OCI-M2 (cell line): ENCODE data around the gene INPP5E.

Experiments used
- DNase-seq: peaks from one replicate; lab custom pipeline; 2025; ENCODE audit not compliant: unreplicated experiment; lab: John Stamatoyannopoulos, UW

The INPP5E gene

GRCh38 chr9:136451221-136451877 lies 11.7 kb upstream of the INPP5E start:
- no peak for DNase-seq

DNA sequence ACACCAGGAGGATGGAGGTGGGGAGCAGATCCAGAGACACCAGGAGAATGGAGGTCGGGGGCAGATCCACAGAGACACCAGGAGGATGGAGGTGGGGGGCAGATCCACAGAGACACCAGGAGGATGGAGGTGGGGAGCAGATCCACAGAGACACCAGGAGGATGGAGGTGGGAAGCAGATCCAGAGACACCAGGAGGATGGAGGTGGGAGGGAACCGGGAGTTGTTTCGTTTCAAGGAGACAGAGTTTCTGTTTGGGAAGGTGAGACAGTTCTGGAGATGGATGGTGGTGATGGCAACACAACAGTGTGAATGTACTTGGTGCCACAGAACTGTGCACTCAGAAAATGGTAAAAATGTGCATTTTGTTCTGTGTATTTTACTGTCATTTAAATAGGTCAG lies 9.0 kb upstream of the INPP5E start:
- DNase-seq, result no peak

- no peak for DNase-seq
Observed at GRCh38 chr9:136447173-136447778, 7.6 kb upstream of the INPP5E start.

GRCh38 chr9:136445799-136446198 lies 6.2 kb upstream of the INPP5E start:
- no peak for DNase-seq

DNA sequence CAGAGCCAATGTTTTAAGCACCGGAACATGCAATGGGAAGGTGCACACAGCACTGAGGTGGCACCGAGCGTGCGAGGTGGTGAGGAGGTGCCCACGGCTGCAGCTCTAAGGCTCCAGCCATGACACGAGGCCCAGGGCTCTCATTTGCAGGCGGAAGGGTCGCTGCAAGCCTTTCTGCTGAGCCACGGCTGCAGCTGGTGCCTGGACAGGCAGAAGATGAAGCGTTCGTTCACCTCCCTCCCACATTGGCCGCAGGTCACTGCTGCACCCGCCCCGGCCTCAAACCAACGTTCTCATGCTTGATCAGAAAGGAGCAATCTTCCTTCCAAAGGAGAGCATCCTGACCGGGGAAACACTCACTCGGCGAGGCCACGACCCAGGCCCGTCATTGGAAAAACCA lies 4.5 kb upstream of the INPP5E start:
- DNase-seq, result no peak

GRCh38 chr9:136443687-136444086 lies 4.0 kb upstream of the INPP5E start:
- no peak for DNase-seq

DNA sequence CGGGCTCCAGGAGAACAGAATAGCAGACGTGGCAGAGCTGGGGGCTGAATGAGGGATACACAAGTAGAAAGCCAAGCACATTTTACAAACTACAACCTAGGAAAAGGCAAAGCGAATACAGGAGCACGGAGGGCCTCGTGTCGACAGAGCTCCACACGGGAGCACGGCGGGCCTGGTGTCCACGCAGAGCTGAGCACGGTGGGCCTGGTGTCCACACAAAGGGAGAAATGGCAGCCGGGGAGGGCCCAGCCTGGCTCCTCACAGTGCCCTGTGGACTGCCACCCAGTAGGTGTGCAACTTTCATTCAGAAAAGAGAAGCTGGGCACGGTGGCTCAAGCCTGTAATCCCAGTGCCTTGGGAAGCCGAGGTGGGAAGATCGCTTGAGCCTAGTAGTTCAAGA lies 3.4 kb upstream of the INPP5E start:
- no peak for DNase-seq

DNA sequence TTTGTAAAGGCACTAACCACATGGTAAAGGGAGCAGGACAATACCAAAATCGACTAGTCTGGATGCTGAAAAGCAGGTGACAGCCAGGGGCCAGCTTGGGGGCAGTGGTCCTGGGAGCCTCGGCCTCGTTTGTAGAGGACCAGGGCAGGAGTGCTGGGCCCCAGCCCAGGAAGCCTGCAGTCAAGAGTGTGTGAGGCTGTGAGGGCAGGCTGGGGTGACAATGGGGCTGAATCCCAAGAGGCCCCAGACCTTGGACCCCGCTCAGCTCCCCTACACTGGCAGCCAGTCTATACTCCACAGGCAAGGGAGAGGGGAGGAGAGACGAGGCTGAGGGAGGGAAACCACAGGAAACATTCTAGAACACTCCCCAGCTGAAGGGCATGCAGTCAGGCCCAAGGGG lies 2.6 kb upstream of the INPP5E start:
- DNase-seq, result no peak

DNA sequence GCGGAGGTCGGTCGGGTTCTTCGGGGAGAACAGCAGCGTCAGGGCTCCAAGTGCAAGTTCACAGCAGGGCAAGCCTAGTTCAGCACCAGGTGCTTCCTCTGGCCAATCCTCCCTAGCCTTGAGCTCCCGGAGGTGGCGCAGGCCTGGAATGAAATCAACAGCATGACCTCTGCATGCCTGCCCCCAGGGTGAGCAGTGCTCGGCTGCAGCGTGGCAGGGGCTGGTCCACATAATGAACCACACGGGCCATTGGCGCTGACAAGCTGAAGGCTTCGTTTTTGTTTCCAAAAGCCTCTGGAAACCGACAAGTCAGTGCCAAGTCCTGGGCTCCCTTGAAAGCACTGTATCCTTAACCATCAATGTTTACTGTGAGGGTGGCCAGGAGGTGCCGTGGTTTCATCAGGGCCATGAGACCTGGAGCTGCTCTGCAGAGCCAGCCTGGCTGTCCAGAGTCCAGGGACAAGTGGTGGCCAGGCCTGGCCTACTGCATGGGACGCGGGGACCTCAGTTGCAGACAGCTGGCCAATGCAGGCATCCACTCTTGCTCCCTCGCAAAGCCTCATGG lies 2.1 kb upstream of the INPP5E start:
- no peak for DNase-seq

GRCh38 chr9:136441191-136441680 lies 1.6 kb upstream of the INPP5E start:
- no peak for DNase-seq

GRCh38 chr9:136438548-136439480 lies 831 bp downstream of the INPP5E start:
- no peak for DNase-seq

GRCh38 chr9:136437839-136438547 lies 1.7 kb downstream of the INPP5E start:
- no peak for DNase-seq

DNA sequence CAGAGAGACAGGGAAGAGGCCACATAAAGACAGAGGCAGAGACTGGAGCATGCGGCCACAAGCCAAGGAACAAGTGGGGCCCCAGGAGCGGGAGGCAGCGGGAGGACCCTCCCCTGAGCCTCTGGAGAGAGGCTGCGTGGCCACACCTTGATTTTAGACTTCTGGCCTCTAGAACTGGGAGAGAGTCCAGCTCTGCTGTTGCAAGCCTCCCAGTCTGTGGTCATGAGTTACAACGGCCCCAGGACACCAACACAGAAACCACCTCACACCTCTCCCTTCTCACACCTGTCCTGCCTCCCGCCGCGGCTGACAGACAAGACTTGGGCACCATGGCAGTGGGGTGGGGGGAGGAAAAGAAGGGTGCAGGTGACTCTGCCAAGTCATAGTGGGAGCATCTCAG lies 2.2 kb downstream of the INPP5E start:
- DNase-seq, result no peak

DNA sequence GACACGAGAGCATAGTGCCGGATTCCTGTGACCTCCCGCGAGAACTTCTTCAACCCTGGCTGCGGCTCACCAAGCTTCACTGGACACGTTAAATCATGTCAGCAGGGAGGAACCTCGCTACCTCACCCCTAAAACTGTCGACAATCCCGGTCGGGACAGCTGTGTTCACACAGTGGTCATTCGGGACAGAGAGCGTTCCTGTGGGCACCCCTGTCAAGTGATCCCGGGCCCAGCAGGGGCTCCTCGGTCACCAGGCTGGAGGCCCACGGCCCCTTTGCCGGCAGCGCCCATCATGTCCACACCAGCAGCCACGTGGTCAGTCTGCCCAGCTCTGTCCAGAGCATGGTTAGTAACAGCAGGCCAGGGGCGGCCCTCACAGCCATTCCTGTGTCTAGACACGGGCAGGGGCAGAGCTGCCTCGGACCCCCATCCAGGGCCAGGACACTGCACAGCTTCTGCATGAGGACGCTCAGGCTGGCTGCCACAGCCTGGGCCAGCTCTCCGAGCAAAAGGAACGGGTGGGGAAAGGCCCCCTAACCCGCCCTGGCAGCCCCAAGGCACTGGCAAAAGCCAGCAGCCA lies 3.5 kb downstream of the INPP5E start:
- no peak for DNase-seq

- DNase-seq, result no peak
Observed at GRCh38 chr9:136434580-136435169, 5.0 kb downstream of the INPP5E start.

DNA sequence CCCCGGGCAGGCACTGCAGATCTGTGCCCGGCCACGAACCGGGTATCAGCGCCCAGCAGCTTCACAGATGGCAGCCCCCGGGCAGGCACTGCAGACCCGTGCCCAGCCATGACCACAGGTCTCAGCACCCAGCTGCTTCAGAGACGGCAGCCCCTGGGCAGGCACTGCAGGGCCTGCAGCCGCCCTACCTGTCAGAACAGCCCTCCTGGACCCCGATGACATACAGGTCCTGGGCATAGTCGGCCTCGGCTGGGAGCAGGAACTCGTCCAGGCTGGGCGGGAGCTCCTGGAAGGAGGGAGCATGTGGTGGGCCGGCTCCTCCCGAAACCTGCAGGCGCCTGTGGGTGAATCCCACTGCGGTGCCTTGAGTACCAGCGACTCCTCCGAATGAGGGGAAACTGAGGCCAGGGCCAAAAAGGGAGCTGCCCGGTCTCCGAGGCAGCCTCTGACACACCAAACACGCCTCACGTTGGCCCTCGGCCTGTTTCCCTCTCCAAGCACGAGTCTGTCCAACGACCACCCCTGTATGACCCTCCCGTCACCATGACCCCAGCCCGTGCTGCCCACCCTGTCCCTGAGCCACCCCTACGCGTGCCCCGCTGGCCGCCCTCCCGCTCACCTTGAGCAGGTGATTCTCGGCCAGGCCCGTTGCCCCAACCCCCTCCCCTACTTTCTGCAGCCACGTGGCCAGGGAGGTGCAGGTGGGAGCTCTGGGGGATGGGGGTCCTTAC lies 5.6 kb downstream of the INPP5E start:
- no peak for DNase-seq

GRCh38 chr9:136433043-136433715 lies 6.5 kb downstream of the INPP5E start:
- no peak for DNase-seq

DNA sequence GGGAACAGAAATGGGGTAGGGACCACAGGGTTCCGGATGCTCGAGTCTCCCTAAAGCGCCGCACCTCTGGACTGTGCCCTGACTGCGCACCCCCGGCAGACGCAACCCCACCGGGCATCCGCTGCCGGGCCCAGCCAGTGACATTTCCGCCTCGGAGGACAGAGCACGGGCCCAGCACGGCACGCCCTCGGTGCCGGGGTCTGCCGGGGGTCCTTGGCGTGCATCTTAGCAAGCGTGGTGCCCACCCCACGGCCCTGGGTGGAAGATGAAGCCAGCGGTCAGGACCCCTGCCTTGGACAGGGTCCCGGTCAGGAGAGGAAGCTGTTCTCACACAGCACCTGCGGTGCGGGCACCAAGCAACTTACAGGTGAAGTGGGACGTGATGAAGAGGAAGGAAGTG lies 7.1 kb downstream of the INPP5E start:
- no peak for DNase-seq

GRCh38 chr9:136431782-136432350 lies 7.8 kb downstream of the INPP5E start:
- DNase-seq, result no peak
